HG03097 (cell line): ENCODE measurements around the gene CEP250.
"Not testable (repeated sequence)": the region's sequence is repeated elsewhere in the genome, so short reads cannot be mapped to it uniquely, and the experiment has no call there.

Experiments
- ATAC-seq: cut with Tn5 transposase; IDR thresholded peaks from one replicate; pipeline ENCODE4 v1.9.1; 2021; ENCODE audit not compliant: unreplicated experiment, low FRiP score

Gene CEP250

GRCh38 chr20:35453647-35454046, 1.8 kb upstream of the CEP250 start:
- ATAC-seq = no peak

GRCh38 chr20:35456700-35457099, 1.3 kb downstream of the CEP250 start:
- ATAC-seq = not testable (repeated sequence)

GRCh38 chr20:35457539-35457938, 2.1 kb downstream of the CEP250 start:
- not testable (repeated sequence) for ATAC-seq

- ATAC-seq = no peak
These were observed 3.0 kb downstream of the CEP250 start for GRCh38 chr20:35458388-35458787.

- no peak for ATAC-seq
These were observed 6.2 kb downstream of the CEP250 start for GRCh38 chr20:35461620-35462019.

- no peak for ATAC-seq
These were observed 7.0 kb downstream of the CEP250 start for GRCh38 chr20:35462351-35462750.

- no peak for ATAC-seq
These were observed 8.3 kb downstream of the CEP250 start for GRCh38 chr20:35463455-35464300.

- ATAC-seq = no peak
These were observed 10.6 kb downstream of the CEP250 start for GRCh38 chr20:35465976-35466375.

GRCh38 chr20:35466856-35467255, 11.5 kb downstream of the CEP250 start:
- no peak for ATAC-seq

- no peak for ATAC-seq
These were observed 12.2 kb downstream of the CEP250 start for GRCh38 chr20:35467339-35468224.

- ATAC-seq = no peak
These were observed 13.4 kb downstream of the CEP250 start for GRCh38 chr20:35468671-35469334.

GRCh38 chr20:35472209-35472608, 16.8 kb downstream of the CEP250 start:
- no peak for ATAC-seq

GRCh38 chr20:35473684-35474083, 18.3 kb downstream of the CEP250 start:
- no peak for ATAC-seq

- no peak for ATAC-seq
These were observed 19.0 kb downstream of the CEP250 start for GRCh38 chr20:35474303-35474871.

GRCh38 chr20:35476288-35476687, 20.9 kb downstream of the CEP250 start:
- no peak for ATAC-seq

GRCh38 chr20:35478804-35479472, 23.5 kb downstream of the CEP250 start:
- ATAC-seq = no peak

- no peak for ATAC-seq
These were observed 24.4 kb downstream of the CEP250 start for GRCh38 chr20:35479798-35480197.

GRCh38 chr20:35487479-35487878, 32.1 kb downstream of the CEP250 start:
- ATAC-seq = no peak

GRCh38 chr20:35489717-35490116, 34.3 kb downstream of the CEP250 start:
- no peak for ATAC-seq

- ATAC-seq = peak; percentile 94
These were observed 35.4 kb downstream of the CEP250 start for GRCh38 chr20:35490736-35491181.
